GM18520 (cell line): ENCODE data around the gene CENPVL1.
A peak's percentile ranks its signal among the peaks of the same experiment; 100 is the strongest.
"Not testable (repeated sequence)": the region's sequence is repeated elsewhere in the genome, so short reads cannot be mapped to it uniquely, and the experiment has no call there.

Source experiments
- ATAC-seq: cut with Tn5 transposase; IDR thresholded peaks from one replicate; pipeline ENCODE4 v1.9.1; 2021; ENCODE audit not compliant: unreplicated experiment

The CENPVL1 gene

GRCh38 chrX:51710277-51711164 is at the start of gene CENPVL1:
Gene CENPVL1 (plus strand): TSS chrX:51710512. CDS start chrX:51710512, 0 bp downstream.
- ATAC-seq: not testable (repeated sequence)

GRCh38 chrX:51665981-51666380 is 44.3 kb upstream of the CENPVL1 start:
- no peak for ATAC-seq

GRCh38 chrX:51679689-51680433 is 30.5 kb upstream of the CENPVL1 start:
- not testable (repeated sequence) for ATAC-seq

GRCh38 chrX:51681808-51682719 is 28.2 kb upstream of the CENPVL1 start:
- not testable (repeated sequence) for ATAC-seq

- ATAC-seq: not testable (repeated sequence)
Observed at GRCh38 chrX:51682720-51683062, 27.6 kb upstream of the CENPVL1 start, which contains the start of gene CENPVL2. Gene CENPVL2 (minus strand): TSS chrX:51682831. CDS start chrX:51682831, 0 bp downstream.

GRCh38 chrX:51694254-51694653 is 16.1 kb upstream of the CENPVL1 start:
- no peak for ATAC-seq

- no peak for ATAC-seq
Observed at GRCh38 chrX:51697397-51697796, 12.9 kb upstream of the CENPVL1 start.

- ATAC-seq: not testable (repeated sequence)
Observed at GRCh38 chrX:51712943-51713647, 2.8 kb downstream of the CENPVL1 start.

- ATAC-seq: no peak
Observed at GRCh38 chrX:51728202-51728601, 17.9 kb downstream of the CENPVL1 start.

GRCh38 chrX:51737091-51737490 is 26.8 kb downstream of the CENPVL1 start:
- ATAC-seq: no peak

- no peak for ATAC-seq
Observed at GRCh38 chrX:51742586-51742985, 32.3 kb downstream of the CENPVL1 start.

- peak; percentile 82 for ATAC-seq
Observed at GRCh38 chrX:51743179-51743957, 33.1 kb downstream of the CENPVL1 start, which contains the start of gene GSPT2. Gene GSPT2 (plus strand): TSS chrX:51743442. CDS start chrX:51743627, 185 bp downstream.

- ATAC-seq: no peak
Observed at GRCh38 chrX:51747671-51748070, 37.4 kb downstream of the CENPVL1 start.

GRCh38 chrX:51759055-51759839 is 48.9 kb downstream of the CENPVL1 start:
- ATAC-seq: no peak

GRCh38 chrX:51760657-51761056 is 50.3 kb downstream of the CENPVL1 start:
- ATAC-seq: no peak
